ENCODE data around the gene SLC15A3.

SLC15A3 gene

DNA sequence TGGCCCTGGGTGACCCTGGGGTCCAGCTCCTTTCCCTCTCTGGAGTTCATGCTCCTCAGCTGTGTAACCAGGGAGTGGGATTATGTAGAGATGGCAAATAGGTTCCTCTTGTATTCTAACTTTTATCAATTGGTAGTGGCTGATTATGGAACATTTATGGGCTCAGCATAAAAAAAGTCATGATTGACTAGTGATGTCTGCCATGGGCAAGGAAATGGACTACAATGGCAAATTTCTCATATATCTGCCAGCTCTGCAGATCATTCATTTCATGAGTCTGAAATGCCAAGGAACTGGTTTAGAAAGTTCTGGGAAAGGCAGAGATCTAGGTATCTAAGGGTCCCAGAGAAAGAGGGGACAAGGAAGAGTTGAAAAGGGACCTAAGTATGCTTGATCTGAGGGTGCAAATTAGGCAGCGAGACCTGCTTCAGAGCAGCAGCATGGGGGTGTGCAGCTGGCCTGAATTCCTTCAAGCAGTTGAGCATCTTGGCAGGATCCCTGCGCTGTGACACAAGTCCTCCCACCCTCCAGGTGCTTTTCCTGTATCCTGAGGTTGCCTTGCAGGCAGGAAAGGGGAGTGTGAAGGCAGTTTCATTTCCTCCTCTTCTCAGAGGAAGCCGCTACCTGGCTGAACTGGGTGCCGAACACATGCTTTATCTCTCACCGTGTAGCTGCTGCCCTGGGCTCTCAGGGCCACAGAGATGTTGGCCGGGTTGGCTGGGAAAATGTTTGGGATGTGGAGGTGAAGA lies 10.4 kb downstream of the SLC15A3 start:
- DNase-seq (no peak), ATAC-seq (ENCODE audit: insufficient read depth, low read depth) (no peak)
- peaks cover 4% of the 10 kb centered on the region for H3K27me3 ChIP-seq (ENCODE audit: insufficient read depth, low read length, poor library complexity)
- H3K4me3 ChIP-seq (ENCODE audit: low read depth in 1 of 2, low read length in 2 of 2): no peak overlapping the region
- H2AFZ ChIP-seq (ENCODE audit: low read depth, low read length): no peak overlapping the region
- H3K4me2 ChIP-seq (ENCODE audit: insufficient read depth, low read length): no peak overlapping the region
- H3K4me1 ChIP-seq (ENCODE audit: insufficient read depth, low read length): no peaks in the 10 kb centered on the region
- no peaks in the 10 kb centered on the region for H4K20me1 ChIP-seq (ENCODE audit: insufficient read depth, low read length)
- TF ChIP-seq, protein P1, sequence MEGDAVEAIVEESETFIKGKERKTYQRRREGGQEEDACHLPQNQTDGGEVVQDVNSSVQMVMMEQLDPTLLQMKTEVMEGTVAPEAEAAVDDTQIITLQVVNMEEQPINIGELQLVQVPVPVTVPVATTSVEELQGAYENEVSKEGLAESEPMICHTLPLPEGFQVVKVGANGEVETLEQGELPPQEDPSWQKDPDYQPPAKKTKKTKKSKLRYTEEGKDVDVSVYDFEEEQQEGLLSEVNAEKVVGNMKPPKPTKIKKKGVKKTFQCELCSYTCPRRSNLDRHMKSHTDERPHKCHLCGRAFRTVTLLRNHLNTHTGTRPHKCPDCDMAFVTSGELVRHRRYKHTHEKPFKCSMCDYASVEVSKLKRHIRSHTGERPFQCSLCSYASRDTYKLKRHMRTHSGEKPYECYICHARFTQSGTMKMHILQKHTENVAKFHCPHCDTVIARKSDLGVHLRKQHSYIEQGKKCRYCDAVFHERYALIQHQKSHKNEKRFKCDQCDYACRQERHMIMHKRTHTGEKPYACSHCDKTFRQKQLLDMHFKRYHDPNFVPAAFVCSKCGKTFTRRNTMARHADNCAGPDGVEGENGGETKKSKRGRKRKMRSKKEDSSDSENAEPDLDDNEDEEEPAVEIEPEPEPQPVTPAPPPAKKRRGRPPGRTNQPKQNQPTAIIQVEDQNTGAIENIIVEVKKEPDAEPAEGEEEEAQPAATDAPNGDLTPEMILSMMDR (IDR thresholded peaks at IDR 0.05; ENCODE audit: borderline replicate concordance, extremely low read depth, low read length, poor library complexity, severe bottlenecking): no peak
- TF ChIP-seq EZH2 (IDR thresholded peaks at IDR 0.05; ENCODE audit: borderline replicate concordance, low read depth, low read length, severe bottlenecking): no peak
- no peak overlapping the region for H3K27ac ChIP-seq (ENCODE audit: low read length)
- no peaks in the 10 kb centered on the region for H3K36me3 ChIP-seq (ENCODE audit: insufficient read depth, low read length)
- H3K9me3 ChIP-seq (ENCODE audit: insufficient read depth, low read length, severe bottlenecking): no peaks in the 10 kb centered on the region
- H3K79me2 ChIP-seq (ENCODE audit: insufficient read depth, low read length): no peaks in the 10 kb centered on the region
- H3K9ac ChIP-seq (ENCODE audit: low read depth, low read length): no peak overlapping the region

DNA sequence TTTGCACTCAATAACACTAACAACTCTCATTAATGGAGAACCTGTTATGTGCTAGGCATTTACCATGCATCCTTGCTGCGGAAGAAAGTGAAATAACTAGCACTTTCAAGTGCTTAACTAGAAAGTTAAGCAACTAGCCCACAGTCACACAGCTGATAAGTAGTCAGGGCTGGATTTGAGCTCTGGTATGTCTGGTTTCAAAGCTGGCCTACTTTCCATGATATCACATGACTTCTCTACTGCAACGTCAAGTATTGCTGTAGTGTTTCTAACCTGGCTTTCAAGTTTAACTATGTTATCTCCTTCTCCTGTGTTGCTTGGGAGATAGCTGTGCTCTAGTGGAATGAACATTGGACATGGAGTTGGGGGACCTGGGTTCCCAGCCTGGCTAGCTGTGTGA lies 12.1 kb downstream of the SLC15A3 start:
- Histone ChIP-seq H3K79me2 (ENCODE audit: insufficient read depth, low read length) (no peaks in the 10 kb centered on the region), H3K4me1 (ENCODE audit: insufficient read depth, low read length) (no peaks in the 10 kb centered on the region), H3K27ac (ENCODE audit: low read length) (no peak overlapping the region), H3K27me3 (ENCODE audit: insufficient read depth, low read length, poor library complexity) (peaks cover 4% of the 10 kb centered on the region), H3K36me3 (ENCODE audit: insufficient read depth, low read length) (no peaks in the 10 kb centered on the region), H4K20me1 (ENCODE audit: insufficient read depth, low read length) (no peaks in the 10 kb centered on the region), H3K9me3 (ENCODE audit: insufficient read depth, low read length, severe bottlenecking) (no peaks in the 10 kb centered on the region), H2AFZ (ENCODE audit: low read depth, low read length) (no peak overlapping the region), H3K4me2 (ENCODE audit: insufficient read depth, low read length) (no peak overlapping the region), H3K4me3 (ENCODE audit: low read depth in 1 of 2, low read length in 2 of 2) (no peak overlapping the region), H3K9ac (ENCODE audit: low read depth, low read length) (no peak overlapping the region)
- DNase-seq (no peak), ATAC-seq (ENCODE audit: insufficient read depth, low read depth) (no peak)
- no peak for TF ChIP-seq EZH2 (IDR thresholded peaks at IDR 0.05; ENCODE audit: borderline replicate concordance, low read depth, low read length, severe bottlenecking)
- TF ChIP-seq, protein P1 (IDR thresholded peaks at IDR 0.05; ENCODE audit: borderline replicate concordance, extremely low read depth, low read length, poor library complexity, severe bottlenecking): no peak

GRCh38 chr11:60939301-60939700 lies 12.7 kb downstream of the SLC15A3 start:
- H3K36me3 ChIP-seq (ENCODE audit: insufficient read depth, low read length): no peaks in the 10 kb centered on the region
- H4K20me1 ChIP-seq (ENCODE audit: insufficient read depth, low read length): no peaks in the 10 kb centered on the region
- TF ChIP-seq, protein P1 (IDR thresholded peaks at IDR 0.05; ENCODE audit: borderline replicate concordance, extremely low read depth, low read length, poor library complexity, severe bottlenecking): no peak
- H2AFZ ChIP-seq (ENCODE audit: low read depth, low read length): no peak overlapping the region
- ATAC-seq (ENCODE audit: insufficient read depth, low read depth) (no peak), DNase-seq (no peak)
- H3K4me2 ChIP-seq (ENCODE audit: insufficient read depth, low read length): no peak overlapping the region
- H3K4me3 ChIP-seq (ENCODE audit: low read depth in 1 of 2, low read length in 2 of 2): no peak overlapping the region
- H3K4me1 ChIP-seq (ENCODE audit: insufficient read depth, low read length): no peaks in the 10 kb centered on the region
- peaks cover 4% of the 10 kb centered on the region for H3K27me3 ChIP-seq (ENCODE audit: insufficient read depth, low read length, poor library complexity)
- no peak overlapping the region for H3K27ac ChIP-seq (ENCODE audit: low read length)
- H3K9ac ChIP-seq (ENCODE audit: low read depth, low read length): no peak overlapping the region
- H3K9me3 ChIP-seq (ENCODE audit: insufficient read depth, low read length, severe bottlenecking): no peaks in the 10 kb centered on the region
- H3K79me2 ChIP-seq (ENCODE audit: insufficient read depth, low read length): no peaks in the 10 kb centered on the region

Data from DND-41 (cell line).